HG03439 (cell line): ENCODE data around the gene PPP4R4.
"Not testable (repeated sequence)": the region's sequence is repeated elsewhere in the genome, so short reads cannot be mapped to it uniquely, and the experiment has no call there.

Experiments used
- ATAC-seq: cut with Tn5 transposase; IDR thresholded peaks from one replicate; pipeline ENCODE4 v1.9.1; 2021; ENCODE audit warnings: mild to moderate bottlenecking, moderate library complexity; ENCODE audit not compliant: unreplicated experiment

Gene PPP4R4

DNA sequence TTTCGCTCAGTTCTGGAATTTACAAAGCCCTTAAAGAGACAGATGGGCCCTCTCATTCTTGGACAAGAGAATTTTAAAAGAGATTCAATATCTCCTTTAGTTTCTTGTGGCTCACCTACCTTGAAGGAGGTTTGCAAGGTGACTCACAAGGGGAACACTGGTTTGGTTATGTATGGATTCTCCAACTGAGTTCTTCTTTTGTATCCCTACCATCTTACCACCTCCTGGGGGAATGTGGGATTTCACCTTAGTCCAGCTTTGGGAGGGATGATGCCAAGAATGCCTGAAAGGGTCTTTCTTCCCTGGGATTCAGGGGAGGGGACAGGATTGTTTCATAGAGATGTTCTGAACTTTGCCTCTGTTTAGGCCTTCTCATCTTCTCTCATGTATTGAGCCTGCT lies 3.7 kb downstream of the PPP4R4 start:
- no peak for ATAC-seq

- ATAC-seq: no peak
These were observed 5.1 kb downstream of the PPP4R4 start for GRCh38 chr14:94179244-94179643.

DNA sequence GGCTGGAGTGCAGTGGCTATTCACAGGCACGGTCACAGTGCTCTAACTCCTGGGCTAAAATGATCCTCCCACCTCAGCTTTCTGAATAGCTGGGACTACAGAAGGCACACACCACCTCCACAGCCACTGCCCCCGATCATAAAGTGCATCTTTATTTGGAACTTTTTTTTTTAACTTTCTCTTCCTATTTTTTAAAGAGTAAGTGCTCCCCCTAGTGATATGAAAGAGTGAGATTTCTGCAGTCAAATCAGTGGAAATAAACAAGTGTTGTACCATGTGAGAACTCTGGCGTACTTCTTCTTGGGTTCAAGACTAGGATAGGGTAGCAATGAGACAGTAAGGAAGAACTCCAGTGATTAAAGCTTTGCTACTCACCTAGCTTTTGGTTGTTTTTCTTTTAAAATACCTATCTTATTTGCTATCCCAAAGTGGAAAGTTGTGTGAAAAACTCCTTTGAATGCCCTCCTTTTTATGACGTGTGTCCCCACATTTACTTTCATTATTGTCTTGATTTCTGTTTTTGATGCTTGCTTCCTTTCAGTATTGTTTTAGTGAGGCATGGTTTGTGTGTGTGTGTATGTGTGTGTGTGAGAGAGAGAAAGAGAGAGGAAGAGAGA lies 6.6 kb downstream of the PPP4R4 start:
- ATAC-seq: peak; percentile 58

GRCh38 chr14:94181835-94182234 lies 7.7 kb downstream of the PPP4R4 start:
- no peak for ATAC-seq

DNA sequence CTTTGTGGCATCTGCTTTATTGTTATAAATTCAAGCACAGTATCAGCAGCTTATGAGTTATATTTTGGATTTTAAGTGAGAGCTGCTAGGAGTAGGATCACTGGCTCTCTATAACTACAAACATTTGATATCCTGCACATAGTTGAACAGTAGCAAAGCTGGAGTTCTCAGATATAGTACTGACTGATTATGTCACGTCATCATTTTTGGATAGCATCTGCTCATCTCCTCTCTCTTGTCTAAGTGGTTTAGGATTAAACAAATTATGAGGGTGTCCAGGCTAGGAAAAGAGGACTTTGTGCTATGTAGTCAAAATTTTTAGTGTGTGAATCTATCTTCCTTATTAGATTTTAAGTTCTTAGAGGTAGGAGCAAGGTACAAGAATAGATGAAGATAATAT lies 18.4 kb downstream of the PPP4R4 start:
- ATAC-seq: no peak

DNA sequence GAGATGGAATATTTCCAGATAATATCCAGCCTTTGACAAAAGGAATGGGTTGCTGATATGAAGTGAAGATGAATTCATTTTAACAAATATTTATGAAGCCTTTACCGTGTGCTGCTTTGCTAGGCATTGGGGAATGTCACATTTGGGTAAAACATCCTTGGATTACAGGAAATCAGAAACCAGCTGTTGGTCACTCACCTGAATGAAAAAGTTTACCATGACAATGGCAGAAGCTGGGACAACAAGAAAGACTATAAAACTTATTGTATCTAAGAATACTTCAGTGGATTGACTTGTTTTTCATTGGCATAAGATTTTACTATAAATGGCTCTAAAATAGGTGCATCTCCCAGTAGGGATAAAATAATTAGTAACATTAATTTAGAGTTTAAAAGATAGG lies 19.7 kb downstream of the PPP4R4 start:
- no peak for ATAC-seq

- no peak for ATAC-seq
These were observed 21.9 kb downstream of the PPP4R4 start for GRCh38 chr14:94196057-94196456.

GRCh38 chr14:94203473-94204210 lies 29.5 kb downstream of the PPP4R4 start:
- no peak for ATAC-seq

- ATAC-seq: no peak
These were observed 38.9 kb downstream of the PPP4R4 start for GRCh38 chr14:94213021-94213420.

DNA sequence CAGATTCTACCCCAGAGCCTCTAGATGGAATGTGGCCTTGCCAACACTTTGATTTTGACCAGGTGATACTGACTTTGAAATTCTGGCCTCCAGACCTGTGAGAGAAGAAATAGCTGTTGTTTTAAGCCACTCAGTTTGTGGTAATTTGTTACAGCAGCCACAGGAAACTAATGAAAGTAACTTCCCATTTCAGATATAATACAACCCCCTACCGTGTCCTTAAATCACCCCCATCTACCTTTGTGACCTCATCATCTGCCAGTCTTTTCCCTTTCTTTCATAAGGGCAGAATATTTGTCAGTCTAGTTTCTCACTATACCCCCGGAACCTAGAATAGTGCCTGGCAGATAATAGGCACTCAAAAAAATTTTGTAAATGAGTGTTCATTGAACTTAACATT lies 39.6 kb downstream of the PPP4R4 start:
- no peak for ATAC-seq

DNA sequence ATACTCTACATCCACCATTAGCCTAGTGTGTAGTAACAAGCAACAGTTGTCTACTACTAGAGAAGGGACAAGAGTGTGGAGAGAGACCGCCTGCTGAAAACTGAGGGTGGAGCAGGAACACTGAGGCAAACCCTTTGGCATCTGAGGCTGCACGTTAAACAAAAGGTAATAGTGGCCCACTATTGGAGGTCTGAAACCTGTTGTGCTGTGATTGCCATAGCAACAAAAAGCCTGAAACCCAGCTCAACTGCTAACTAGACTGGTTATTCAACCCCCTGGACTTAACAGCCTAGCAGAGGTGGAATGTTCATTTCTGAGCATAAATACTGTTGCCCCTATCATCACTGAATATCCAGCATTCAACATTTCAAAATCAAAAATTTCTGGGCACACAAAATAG lies 43.0 kb downstream of the PPP4R4 start:
- ATAC-seq: no peak

DNA sequence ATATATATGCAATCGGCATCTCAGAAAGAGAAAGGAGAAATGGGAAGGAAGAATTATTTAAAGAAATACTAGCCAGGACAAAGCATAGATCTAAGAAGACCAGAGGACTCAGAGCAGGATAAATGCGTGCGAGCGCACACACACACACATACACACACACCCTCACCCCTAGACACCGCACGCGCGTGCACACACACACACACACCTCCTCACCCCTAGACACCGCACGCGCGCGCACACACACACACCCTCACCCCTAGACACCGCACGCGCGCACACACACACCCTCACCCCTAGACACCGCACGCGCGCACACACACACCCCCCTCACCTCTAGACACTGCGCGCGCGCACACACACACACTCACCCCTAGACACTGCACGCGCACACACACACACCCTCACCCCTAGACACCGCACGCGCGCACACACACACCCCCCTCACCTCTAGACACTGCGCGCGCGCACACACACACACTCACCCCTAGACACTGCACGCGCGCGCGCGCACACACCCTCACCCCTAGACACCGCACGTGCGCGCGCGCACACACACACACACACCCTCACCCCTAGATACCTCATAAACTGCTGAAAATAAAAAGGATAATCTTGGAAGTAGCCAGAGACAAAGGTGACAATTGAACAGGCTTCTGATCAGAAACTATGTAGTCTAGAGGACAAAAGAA lies 44.2 kb downstream of the PPP4R4 start:
- not testable (repeated sequence) for ATAC-seq

DNA sequence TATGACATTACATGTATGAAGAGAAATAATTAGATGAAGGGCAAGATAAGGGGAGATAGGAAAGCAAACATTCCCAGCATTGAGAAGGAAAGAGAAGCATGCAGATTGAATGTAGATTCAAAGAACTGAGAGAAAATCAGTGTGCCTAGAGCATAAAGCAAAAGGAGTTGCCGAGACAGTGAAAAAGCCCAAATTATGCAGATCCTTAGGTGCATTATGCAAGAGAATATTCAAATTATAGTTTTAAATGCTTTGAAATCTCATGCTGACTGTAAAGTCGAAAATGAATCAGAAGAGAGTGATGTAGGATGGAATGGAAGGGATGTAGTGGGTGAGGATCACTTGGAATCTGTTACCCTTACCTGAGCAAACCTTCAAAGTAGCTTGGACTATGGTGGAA lies 49.9 kb downstream of the PPP4R4 start:
- no peak for ATAC-seq

DNA sequence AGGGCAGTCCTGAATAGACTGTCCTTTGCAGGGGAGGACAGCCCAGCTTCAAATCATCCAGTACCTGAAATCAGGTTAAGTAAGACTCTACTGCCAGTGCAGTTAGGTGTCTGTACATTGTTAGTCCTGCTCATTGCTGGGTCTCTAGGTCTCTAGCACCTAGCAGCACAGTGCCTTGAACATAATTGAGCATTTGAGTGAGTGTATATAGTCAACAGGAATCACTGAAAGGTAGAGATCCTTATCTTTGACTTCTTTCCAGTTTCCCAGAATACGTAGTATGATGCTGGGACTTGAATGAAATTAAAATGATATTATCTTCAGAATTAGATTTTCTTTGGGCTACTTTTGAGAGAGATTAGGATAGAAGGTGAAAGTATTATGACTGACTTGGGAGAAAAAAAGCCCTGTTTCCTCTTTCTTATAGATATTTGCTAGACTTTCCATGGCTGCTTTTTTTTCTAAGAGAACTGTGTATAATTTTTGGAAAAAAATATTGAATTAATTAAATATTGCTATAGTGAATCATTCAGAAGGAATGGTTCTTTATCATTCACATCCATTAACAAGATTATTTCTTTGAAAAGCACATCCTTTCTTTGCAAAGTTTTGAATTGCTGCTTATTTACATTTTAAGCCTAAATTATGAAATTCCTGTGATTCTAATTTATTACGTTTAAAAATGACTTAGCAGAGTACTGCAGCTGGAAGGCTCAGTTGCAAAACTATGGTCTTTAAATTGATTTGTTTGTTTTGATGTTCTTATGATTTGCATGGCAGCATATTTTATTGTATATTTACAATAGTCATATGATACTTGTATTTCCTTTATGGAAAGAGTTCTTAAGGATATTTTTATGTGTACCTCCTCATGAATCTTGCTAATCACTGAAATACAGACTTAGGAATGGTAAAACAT lies 51.6 kb downstream of the PPP4R4 start:
- ATAC-seq: no peak

- ATAC-seq: no peak
These were observed 52.9 kb downstream of the PPP4R4 start for GRCh38 chr14:94227029-94227428.

DNA sequence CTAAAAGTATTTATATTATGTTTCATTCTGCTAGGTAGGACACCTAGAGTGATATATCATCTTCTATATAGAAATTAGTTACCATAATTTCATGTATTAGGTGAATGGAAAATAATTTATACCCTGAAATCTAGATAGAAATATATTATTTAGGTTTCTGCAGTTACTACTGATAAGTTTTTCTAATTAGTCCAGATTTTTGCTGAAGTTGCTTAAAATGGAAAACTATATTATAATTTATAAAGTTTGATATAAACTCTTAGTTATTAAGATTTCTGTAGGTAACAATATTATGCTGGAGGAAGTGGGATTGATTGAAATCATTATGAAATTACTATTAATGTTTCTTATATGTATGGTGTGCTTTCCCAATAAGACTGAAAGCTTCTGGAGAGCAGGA lies 62.9 kb downstream of the PPP4R4 start:
- no peak for ATAC-seq

DNA sequence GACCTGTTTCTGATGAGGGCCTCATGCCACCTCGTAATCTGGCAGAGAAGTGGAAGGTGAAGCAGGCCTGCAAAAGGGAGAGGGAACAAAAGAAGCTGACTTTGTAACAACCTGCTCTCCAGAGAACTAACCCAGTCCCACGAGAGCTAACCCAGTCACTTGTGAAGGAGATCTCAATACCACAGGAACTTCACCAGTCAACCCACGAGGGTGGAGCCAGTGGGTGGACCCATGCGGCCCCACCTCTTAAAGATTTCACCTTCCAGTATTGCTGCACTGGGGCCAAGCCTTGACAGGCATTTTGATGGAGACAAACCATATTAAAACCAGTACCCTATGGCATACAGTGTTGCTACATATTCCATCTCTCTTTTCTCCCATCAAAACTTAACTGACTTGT lies 63.9 kb downstream of the PPP4R4 start:
- ATAC-seq: no peak

- ATAC-seq: no peak
These were observed 65.3 kb downstream of the PPP4R4 start for GRCh38 chr14:94239406-94239805.

- no peak for ATAC-seq
These were observed 70.1 kb downstream of the PPP4R4 start for GRCh38 chr14:94244182-94244581.

GRCh38 chr14:94264195-94264594 lies 90.1 kb downstream of the PPP4R4 start:
- ATAC-seq: not testable (repeated sequence)

DNA sequence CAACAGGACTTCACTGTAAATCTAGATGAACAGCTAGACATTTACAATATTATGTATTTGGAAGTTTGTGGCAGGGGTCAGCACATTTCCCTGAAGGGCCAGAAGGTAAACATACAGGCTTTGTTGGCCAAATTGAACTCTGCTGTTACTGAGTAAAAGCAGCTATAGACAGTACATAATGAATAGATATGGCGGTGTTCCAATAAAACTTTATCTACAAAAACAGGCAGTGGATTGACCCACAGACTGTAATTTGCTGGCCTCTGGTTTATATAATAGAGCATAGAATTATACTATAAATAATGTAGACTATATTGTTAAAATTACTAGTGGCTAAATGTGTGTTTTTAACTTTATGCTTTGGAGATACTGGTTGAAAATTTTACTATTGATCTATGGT lies 93.2 kb downstream of the PPP4R4 start:
- ATAC-seq: no peak
